Upper lobe of left lung (tissue), 4 donors: ENCODE data around the gene RPL7A.

ENCODE experiments used
- POLR2A ChIP-seq, 4 donors: fragments of 450-650 bp; IDR thresholded peaks; one replicate each; pipeline ENCODE4 v1.5.1; 2016 to 2017; ENCODE audit warnings: antibody characterized with exemption in 4 of 4, mild to moderate bottlenecking in 2 of 4
- POLR2AphosphoS5 ChIP-seq, 2 donors: sonication (generic); formaldehyde crosslinking; IDR thresholded peaks; one replicate each; pipeline ENCODE4 v1.5.1; 2017; ENCODE audit warnings: antibody characterized with exemption in 2 of 2
- TF ChIP-seq, protein P1 (sequence below), 6 experiments: fragments of 450-650 bp in 4 of 6; fragments of 200-600 bp in 2 of 6; sonication (generic) in 2 of 6; IDR thresholded peaks; one replicate each; pipeline ENCODE4 v1.5.1; 2016 to 2019; ENCODE audit warnings: antibody characterized with exemption in 6 of 6

DNA sequence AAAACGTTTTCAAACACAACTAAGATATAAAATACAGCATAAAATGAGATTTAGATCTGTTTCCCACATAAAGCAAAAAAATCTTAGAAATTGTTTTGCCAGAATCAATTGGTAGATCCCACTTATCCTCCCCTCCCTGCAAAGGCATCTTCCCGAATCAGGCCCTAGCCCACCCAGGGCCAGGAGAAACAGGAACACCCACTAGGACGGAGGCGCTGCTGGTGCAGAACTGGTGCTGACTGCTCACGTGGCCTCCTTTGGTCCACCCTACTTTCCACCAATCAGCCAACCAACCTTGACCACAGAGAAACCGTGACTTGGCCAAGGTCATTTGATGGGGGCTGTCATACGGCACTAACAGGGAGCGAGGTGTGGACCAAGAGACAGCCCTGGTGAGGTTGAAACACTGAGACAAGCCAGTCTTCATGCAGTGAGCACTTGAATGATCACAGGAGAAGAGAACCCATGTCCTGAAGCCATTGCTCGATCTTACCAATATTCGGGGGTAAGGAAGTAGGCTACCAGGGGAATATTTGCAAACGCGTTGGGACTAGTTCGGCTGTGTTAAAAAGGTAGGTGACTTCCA is 13.6 kb downstream of the RPL7A start:
- TF ChIP-seq, protein P1, sequence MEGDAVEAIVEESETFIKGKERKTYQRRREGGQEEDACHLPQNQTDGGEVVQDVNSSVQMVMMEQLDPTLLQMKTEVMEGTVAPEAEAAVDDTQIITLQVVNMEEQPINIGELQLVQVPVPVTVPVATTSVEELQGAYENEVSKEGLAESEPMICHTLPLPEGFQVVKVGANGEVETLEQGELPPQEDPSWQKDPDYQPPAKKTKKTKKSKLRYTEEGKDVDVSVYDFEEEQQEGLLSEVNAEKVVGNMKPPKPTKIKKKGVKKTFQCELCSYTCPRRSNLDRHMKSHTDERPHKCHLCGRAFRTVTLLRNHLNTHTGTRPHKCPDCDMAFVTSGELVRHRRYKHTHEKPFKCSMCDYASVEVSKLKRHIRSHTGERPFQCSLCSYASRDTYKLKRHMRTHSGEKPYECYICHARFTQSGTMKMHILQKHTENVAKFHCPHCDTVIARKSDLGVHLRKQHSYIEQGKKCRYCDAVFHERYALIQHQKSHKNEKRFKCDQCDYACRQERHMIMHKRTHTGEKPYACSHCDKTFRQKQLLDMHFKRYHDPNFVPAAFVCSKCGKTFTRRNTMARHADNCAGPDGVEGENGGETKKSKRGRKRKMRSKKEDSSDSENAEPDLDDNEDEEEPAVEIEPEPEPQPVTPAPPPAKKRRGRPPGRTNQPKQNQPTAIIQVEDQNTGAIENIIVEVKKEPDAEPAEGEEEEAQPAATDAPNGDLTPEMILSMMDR (IDR thresholded peaks at IDR 0.05), result no peak
- no peak for TF ChIP-seq POLR2A (IDR thresholded peaks at IDR 0.05)
- no peak for TF ChIP-seq POLR2AphosphoS5 (IDR thresholded peaks at IDR 0.05)
